Endothelial cell of umbilical vein (primary cell): ENCODE data around the gene CNST.

Source experiments
- CTCF ChIP-seq, 2 donors: IDR thresholded peaks; 1 replicate in 1 of 2; 2 replicates in 1 of 2; pipeline ENCODE4 v1.5.1; 2011; ENCODE audit warnings: low read length in 2 of 2, mild to moderate bottlenecking in 2 of 2, moderate library complexity in 2 of 2, control low read depth in 1 of 2, inconsistent platforms in 1 of 2, low read depth in 1 of 2; ENCODE audit not compliant: insufficient read depth in 1 of 2; ENCODE audit errors: extremely low read depth in 1 of 2
- POLR2A ChIP-seq: IDR thresholded peaks from 2 replicates; pipeline ENCODE4 v1.6.1; 2012; ENCODE audit warnings: low read depth, mild to moderate bottlenecking, control low read depth, low read length
- POLR2AphosphoS5 ChIP-seq: IDR thresholded peaks from 2 replicates; pipeline ENCODE4 v1.6.1; 2012; ENCODE audit warnings: low read depth, mild to moderate bottlenecking, control low read depth, low read length, moderate library complexity; ENCODE audit not compliant: insufficient read depth
- TF ChIP-seq, protein P1 (sequence below): IDR thresholded peaks from 2 replicates; pipeline ENCODE4 v1.6.1; 2011; ENCODE audit not compliant: insufficient read depth, insufficient read length

- TF ChIP-seq POLR2AphosphoS5 (no peak), CTCF (IDR thresholded peaks at IDR 0.05; ENCODE audit: extremely low read depth in 1 of 2, insufficient read depth in 1 of 2, low read depth in 1 of 2, low read length in 2 of 2) (no peak), POLR2A (no peak)
- TF ChIP-seq, protein P1, sequence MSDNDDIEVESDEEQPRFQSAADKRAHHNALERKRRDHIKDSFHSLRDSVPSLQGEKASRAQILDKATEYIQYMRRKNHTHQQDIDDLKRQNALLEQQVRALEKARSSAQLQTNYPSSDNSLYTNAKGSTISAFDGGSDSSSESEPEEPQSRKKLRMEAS: no peak
Measured at GRCh38 chr1:246658567-246658966, 92.3 kb downstream of the CNST start.
